Cerebellar cortex (tissue), 1 donor: ENCODE measurements around the gene U2SURP.
A peak's percentile ranks its signal among the peaks of the same experiment; 100 is the strongest.
"Not testable (repeated sequence)": the region's sequence is repeated elsewhere in the genome, so short reads cannot be mapped to it uniquely, and the experiment has no call there.

Experiments used
- DNase-seq: peaks from one replicate; pipeline ENCODE4 v3.0.0-alpha.2; 2015; ENCODE audit warnings: low spot score

The U2SURP gene

GRCh38 chr3:143014921-143015320 is 13.6 kb downstream of the U2SURP start:
- DNase-seq, result no peak

GRCh38 chr3:143016321-143016972 is 15.1 kb downstream of the U2SURP start:
- peak; percentile 29 for DNase-seq

DNA sequence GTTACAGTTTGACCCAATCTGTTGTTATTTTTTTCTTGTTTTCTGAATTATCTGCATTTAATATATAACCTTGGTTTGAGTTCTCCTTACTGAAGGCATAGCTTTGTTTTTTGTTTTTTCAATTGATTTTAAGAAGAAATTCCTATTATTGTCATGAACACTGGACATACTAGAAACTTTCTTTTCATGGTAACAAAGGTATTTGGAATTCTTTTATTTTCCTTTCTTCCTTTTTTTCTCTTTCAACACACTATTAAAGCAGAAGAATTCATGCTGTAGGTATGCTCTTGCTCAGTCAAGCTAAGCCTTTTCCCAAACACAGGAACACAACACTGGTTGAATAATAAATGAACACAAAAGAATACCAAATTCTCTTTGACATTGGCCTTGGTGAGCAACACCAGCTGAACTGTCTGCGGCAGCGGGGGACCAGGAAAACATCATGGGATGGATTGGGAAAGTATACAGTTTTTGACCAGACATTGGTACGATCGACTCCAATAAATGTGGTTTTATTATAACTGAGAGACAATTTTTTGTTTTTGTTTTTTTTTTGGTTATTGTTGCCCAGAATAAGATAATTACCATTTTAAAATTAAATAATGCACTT is 23.1 kb downstream of the U2SURP start:
- DNase-seq, result no peak

GRCh38 chr3:143031327-143031726 is 30.0 kb downstream of the U2SURP start:
- DNase-seq, result no peak

DNA sequence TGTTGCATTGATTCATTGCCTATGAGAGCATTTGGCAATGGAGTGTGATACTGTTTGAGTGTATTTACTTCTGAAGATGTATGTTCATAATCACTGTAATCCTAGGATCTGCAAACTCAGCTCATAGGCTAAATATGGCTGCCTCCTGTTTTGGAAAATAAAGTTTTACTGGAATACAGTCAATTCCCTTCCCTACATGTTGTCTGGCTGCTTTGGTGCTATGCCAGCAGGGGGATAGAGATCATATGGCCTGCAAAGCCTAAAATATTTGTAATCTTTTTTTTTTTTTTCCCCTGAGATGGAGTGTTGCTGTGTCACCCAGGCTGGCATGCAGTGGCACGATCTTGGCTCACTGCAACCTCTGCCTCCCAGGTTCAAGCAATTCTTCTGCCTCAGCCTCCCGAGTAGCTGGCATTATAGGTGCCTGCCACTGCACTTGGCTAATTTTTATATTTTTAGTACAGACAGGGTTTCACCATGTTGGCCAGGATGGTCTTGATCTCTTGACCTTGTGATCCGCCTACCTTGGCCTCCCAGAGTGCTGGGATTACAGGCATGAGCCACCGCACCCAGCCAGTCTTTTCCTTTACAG is 30.5 kb downstream of the U2SURP start:
- not testable (repeated sequence) for DNase-seq

- no peak for DNase-seq
Observed at GRCh38 chr3:143035466-143036211, 34.3 kb downstream of the U2SURP start.

DNA sequence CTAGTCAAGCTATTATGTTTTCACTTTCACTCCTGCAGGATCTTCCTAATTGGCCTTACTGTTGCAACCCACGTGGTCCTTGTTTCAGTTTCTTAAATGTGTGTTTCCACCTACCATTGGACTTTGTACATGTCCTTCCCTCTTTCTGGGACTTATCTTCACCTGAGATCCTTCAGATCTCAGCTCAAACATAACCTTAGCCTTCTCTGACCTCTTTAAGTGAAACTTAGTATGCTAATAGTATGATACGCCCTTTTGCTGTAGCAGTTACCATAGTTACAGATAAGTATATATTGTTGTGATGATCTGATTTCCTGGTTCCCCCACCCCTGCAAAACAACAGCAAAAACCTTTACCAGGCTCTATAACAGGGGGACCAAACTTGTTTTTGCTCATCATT is 35.2 kb downstream of the U2SURP start:
- no peak for DNase-seq

- DNase-seq, result no peak
Observed at GRCh38 chr3:143037867-143038266, 36.5 kb downstream of the U2SURP start.

GRCh38 chr3:143040261-143040879 is 39.0 kb downstream of the U2SURP start:
- peak; percentile 22 for DNase-seq

- no peak for DNase-seq
Observed at GRCh38 chr3:143041903-143042302, 40.5 kb downstream of the U2SURP start.

GRCh38 chr3:143045639-143046038 is 44.3 kb downstream of the U2SURP start:
- DNase-seq, result no peak

- not testable (repeated sequence) for DNase-seq
Observed at GRCh38 chr3:143046075-143046474, 44.7 kb downstream of the U2SURP start.

- no peak for DNase-seq
Observed at GRCh38 chr3:143054011-143054410, 52.6 kb downstream of the U2SURP start.

DNA sequence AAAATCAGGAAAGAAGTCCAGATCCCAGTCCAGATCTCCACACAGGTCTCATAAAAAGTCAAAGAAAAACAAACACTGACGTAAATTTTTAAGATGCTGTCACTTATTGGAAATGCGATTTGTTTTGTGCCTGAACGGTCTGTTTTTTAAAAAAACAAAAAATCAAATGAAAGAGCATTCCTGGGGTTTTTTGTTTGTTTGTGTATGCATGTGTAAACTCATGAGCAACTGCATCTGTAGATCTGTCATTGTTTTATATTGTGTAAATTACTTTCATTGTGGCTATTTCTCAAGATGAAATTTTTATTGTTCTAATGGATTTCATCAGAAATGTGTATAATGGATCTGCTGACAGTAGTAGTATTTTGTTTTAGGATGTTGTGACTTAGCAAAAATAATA is 55.0 kb downstream of the U2SURP start:
- DNase-seq, result no peak

DNA sequence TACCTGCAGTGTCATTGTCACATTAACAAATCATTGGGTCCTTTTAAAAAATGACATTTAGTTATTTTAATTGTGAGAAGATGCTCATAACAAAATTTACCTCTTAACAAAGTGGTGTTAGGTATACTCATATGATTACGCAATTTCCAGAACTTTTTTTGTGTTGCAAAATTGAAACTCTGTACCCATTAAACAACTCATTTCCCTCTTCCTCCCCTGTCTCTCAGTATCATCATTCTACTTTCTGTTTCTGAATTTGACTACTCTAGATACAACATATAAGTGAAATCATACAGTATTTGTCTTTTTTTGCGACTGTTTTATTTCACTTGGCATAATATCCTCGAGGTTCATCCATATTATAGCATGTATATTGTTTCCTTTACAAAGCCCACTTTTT is 59.5 kb downstream of the U2SURP start:
- DNase-seq, result no peak

- no peak for DNase-seq
Observed at GRCh38 chr3:143063018-143063417, 61.6 kb downstream of the U2SURP start.

GRCh38 chr3:143064777-143065176 is 63.4 kb downstream of the U2SURP start:
- DNase-seq, result no peak

GRCh38 chr3:143065364-143065763 is 64.0 kb downstream of the U2SURP start:
- DNase-seq, result no peak

DNA sequence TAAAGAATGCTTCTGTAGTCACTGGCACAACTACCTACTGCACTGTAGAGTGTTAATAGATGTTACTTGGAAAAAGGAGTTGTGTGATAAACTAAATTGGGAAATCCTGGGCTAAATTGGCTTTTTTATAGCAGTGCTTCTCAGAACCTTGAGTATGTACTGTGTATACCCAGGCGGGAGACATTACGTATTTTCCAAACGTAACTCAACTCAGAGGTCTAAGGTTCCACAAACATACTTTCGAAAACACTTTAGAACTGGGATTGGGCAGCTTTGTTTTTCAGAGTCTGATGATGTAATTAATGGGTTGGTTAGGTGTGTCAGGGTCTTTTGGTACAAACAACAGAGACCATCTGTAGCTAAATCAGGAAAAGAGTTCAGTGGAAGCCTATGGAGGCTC is 64.7 kb downstream of the U2SURP start:
- no peak for DNase-seq

DNA sequence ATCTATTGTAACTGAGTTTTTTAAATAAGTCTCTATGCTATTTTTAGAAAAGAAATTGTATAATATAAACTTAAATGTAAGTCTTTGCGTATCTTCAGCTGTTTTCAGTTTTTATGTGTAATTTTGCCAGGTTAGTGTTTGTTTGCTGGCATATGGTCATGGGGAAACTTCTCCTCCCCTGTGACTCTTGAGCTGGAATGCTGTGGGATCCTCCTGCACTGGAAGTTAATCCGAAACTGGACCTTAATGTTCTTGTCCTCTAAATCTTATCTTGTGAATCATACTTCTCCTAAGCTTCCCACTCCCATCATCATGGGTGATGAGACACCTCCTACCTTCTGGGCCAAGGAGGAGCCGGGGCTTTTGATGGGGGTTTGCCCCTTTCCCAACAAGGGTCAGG is 65.8 kb downstream of the U2SURP start:
- DNase-seq, result no peak

DNA sequence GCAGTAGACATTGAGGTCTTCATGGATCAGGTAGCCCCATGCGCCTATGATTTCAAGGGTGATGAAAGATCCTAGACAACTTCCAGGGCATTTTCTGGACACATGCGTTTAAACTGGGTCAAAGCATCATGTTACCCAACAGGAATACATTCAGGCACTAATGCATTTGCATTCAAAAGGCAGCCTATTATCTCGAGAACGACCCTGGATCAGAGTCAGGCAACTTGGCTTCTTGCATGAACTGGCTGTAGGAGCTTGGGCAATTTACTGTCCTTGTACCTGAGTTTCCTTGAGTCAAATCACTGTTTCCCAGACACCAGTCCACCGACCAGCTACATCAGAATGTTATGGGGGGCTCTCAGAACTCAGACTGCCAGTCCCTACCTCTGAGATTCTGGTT is 66.7 kb downstream of the U2SURP start:
- no peak for DNase-seq

DNA sequence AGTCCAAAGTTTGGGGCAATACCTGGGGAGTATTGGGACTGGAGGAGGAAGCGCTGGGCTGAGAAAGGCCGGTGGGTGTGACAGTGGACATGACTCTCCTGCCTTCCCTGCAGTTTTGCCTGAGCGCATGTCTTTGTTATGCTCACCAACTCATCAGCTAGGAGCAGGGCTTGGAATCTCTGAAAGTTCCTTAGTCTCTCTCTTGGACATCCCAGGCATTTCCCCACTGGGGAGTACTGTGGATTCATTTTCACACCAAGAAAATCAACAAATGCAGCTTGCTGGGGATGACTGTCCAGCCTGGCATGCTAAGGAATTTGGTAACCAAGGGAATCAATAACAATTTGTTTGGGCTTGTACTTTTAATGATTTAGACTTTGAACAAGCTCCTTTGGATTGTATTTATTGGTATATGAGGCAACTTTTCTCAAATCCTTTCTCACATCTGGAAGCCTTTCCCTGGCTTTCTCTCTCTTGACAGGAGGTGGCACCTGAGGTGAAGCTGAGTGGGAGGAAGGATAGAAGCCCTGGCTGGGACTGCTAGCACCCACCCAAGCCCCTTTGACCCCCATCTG is 69.7 kb downstream of the U2SURP start:
- DNase-seq, result no peak
